ENCODE data around the gene ARHGEF1.

The ARHGEF1 gene

GRCh38 chr19:41882568-41883462 lies at the start of gene ARHGEF1:
ARHGEF1 (plus strand) TSS chr19:41883184; CDS start chr19:41888083, 4,899 bp downstream.
- DNase-seq = peak; percentile 72

- DNase-seq = no peak
Observed at GRCh38 chr19:41837981-41838708, 44.8 kb upstream of the ARHGEF1 start.

GRCh38 chr19:41839211-41839610 lies 43.8 kb upstream of the ARHGEF1 start:
- no peak for DNase-seq

- no peak for DNase-seq
Observed at GRCh38 chr19:41843371-41843770, 39.6 kb upstream of the ARHGEF1 start.

GRCh38 chr19:41844601-41845000 lies 38.4 kb upstream of the ARHGEF1 start, which contains the start of gene LYPD4:
LYPD4 (minus strand) TSS chr19:41844683; CDS start chr19:41839285, 5,398 bp downstream.
- DNase-seq = no peak

GRCh38 chr19:41845001-41845050 lies 38.2 kb upstream of the ARHGEF1 start, which contains the start of gene DMRTC2:
DMRTC2 (plus strand) TSS chr19:41845042; CDS start chr19:41847429, 2,387 bp downstream.
- DNase-seq = no peak

- DNase-seq = no peak
Observed at GRCh38 chr19:41845051-41845590, 37.9 kb upstream of the ARHGEF1 start.

GRCh38 chr19:41847351-41848105 lies 35.5 kb upstream of the ARHGEF1 start:
- DNase-seq = no peak

- no peak for DNase-seq
Observed at GRCh38 chr19:41848666-41849065, 34.3 kb upstream of the ARHGEF1 start.

GRCh38 chr19:41849067-41849466 lies 33.9 kb upstream of the ARHGEF1 start:
- DNase-seq = no peak

- no peak for DNase-seq
Observed at GRCh38 chr19:41850381-41850780, 32.6 kb upstream of the ARHGEF1 start.

- no peak for DNase-seq
Observed at GRCh38 chr19:41851456-41851855, 31.5 kb upstream of the ARHGEF1 start.

- DNase-seq = no peak
Observed at GRCh38 chr19:41853344-41853743, 29.6 kb upstream of the ARHGEF1 start.

- DNase-seq = no peak
Observed at GRCh38 chr19:41853768-41854167, 29.2 kb upstream of the ARHGEF1 start.

GRCh38 chr19:41859213-41859617 lies 23.8 kb upstream of the ARHGEF1 start:
- DNase-seq = no peak

GRCh38 chr19:41859618-41860418 lies 23.2 kb upstream of the ARHGEF1 start, which contains the start of gene RPS19:
RPS19 (plus strand) TSS chr19:41860255; CDS start chr19:41860775, 520 bp downstream.
- DNase-seq = peak; percentile 99

GRCh38 chr19:41860419-41861115 lies 22.4 kb upstream of the ARHGEF1 start:
- no peak for DNase-seq

GRCh38 chr19:41861116-41861768 lies 21.7 kb upstream of the ARHGEF1 start:
- no peak for DNase-seq

- no peak for DNase-seq
Observed at GRCh38 chr19:41861846-41862245, 21.1 kb upstream of the ARHGEF1 start.

GRCh38 chr19:41862445-41862986 lies 20.5 kb upstream of the ARHGEF1 start:
- DNase-seq = no peak

Measured in hematopoietic multipotent progenitor cell treated with erythropoietin and hydrocortisone succinate and interleukin-3 and kit ligand, for 4 days (in vitro differentiated cells).